ENCODE results near the gene ABCA4.

The ABCA4 gene

GRCh38 chr1:94104127-94104684, 16.7 kb downstream of the ABCA4 start:
- no peak for DNase-seq

DNA sequence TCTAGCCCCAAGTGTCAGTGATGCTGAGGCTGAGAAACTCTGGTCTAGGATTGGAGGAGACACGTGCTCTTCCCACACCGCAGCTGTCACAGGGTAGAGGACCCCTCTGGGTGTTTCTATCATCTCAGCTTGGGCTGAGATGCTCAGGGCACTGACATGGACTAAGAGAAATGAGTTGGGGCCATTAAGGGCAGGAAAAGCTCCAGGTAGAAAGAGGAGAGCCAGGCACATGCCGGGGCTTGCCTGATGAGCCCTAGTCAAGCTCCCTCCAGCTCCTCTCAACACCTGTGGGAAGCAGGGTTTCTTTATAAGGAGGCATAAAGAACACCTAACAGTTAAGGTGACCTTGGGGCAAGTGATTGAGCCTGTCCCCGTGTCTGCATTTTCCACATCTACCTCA, 17.3 kb downstream of the ABCA4 start:
- DNase-seq, result no peak

DNA sequence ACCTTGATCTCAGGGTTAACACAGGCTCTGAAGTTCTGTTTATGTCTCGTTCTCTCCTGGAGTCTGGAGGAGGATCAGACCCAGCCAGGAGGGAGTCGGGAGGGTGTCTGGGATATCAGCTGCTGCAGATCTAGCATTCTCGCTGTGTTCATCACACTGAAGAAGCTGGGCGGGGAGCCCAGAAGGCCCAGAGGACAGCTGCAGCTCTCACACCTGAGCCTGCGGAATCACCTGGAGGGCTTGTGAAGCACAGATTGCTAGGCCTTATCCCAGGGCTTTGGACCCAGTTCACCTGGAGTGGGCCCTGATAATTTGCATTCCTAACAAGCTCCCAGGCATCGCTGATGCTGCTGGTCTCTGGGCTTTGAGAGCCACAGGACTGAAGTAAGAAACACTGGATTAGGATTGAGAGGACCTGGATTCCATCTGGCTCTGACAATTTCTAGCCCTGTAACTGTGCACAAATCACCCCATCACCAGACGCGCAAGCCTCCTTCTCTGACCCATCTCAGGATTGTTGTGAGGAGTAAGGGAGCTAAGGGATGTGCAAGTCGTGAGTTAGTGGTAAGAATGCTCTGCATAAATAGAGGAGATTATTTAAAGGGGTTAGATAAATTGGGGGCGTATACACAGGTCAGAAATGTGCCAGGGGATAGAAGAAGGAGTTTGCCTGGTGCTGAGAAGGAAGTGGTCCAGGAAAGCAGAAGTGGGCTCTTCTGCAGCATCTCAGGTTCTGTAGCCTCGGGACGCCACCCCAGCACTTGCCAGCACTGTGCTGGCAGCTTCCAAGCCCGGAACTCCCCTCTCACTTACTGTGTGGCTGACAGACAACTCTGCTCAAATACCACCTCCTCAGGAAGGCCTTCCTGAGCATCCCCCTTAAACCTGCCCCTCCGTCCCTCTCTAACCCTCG, 19.1 kb downstream of the ABCA4 start:
- no peak for DNase-seq

GRCh38 chr1:94100785-94101612, 19.9 kb downstream of the ABCA4 start:
- no peak for DNase-seq

DNA sequence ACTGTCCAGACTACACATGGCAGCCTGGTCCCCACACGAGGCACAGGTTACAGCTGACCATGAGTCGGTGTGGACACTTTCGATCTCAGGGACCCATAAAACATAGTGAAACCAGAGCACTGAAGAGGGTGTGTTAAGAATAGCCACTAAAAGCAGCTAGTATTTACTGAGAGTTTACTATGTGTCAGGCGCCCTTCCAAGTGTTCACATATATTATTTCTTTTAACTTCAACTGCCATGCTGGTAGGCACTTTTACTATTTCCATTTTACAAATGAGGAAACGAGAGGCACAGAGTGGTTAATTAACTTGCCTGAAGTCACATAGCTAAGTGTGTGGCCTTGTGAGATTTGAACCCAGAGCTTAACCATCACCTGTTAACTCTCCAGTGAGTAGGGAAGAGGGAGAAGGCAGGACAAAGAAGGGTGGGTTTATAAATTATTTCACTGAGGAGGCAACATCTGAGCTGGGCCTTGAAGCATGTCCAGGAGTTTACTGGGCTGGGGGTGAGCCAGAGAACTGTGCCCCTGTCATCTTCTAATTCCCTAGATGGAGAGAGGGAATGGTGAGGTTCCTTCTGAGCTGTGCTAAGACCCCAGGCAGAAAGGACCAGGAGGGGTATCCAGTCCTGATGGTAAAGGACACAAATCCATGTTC, 20.7 kb downstream of the ABCA4 start:
- no peak for DNase-seq

- no peak for DNase-seq
Measured at GRCh38 chr1:94099303-94099702, 21.6 kb downstream of the ABCA4 start.

DNA sequence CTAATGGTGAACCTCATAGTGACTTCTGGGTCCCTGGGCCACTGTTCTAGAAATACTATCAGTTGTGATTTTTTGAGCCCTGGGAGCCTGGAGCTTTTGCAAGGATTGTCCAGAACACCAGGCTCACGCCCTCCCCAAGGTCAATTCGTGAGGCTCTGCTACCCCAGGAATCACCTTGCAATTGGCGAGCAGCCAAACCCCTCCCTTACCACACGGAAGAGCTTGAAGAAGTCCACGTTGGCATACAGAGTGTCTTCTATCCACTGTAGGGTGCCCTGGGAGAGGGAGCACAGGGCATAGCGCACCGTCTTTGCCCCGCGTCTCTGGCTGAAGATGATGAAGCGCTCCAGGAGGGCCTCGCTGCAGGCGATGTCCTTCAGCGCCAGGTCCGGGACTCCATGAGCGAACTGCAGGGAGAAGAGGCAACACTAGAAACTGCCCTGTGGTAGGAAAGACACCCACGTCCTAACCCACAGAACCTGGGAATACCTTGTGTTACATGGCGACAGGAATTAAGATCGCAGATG, 22.3 kb downstream of the ABCA4 start:
- DNase-seq, result no peak

GRCh38 chr1:94096797-94097549, 24.0 kb downstream of the ABCA4 start:
- no peak for DNase-seq

GRCh38 chr1:94095744-94096469, 25.0 kb downstream of the ABCA4 start:
- DNase-seq, result no peak

DNA sequence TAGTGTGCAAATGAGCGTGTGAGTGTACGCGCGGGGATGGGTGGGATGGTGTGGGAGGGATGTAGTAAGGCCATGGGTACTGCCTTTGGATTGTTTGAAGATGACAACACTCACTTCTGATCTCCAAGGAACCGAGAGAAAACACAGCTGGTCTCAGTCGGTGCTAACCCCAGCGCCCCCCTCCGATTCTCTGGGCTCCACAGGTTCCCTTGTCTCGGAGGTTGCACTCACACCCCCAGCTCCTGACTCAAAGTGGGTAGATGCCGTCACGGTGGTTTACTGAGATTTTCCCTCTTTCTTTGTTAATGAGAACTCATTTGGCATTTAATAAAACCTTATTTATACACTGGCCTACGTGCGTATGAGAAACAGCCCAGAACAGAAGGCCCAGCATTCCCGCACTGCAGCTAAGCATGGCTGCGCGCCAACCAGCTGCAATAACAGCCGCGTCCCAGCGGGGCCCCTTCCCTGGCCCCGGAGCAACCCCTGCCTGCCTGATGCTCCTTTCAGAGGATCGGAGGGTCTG, 25.8 kb downstream of the ABCA4 start:
- no peak for DNase-seq

- DNase-seq, result no peak
Measured at GRCh38 chr1:94094469-94095111, 26.4 kb downstream of the ABCA4 start.

GRCh38 chr1:94093996-94094395, 27.0 kb downstream of the ABCA4 start:
- DNase-seq, result no peak

GRCh38 chr1:94093396-94093795, 27.6 kb downstream of the ABCA4 start:
- no peak for DNase-seq

DNA sequence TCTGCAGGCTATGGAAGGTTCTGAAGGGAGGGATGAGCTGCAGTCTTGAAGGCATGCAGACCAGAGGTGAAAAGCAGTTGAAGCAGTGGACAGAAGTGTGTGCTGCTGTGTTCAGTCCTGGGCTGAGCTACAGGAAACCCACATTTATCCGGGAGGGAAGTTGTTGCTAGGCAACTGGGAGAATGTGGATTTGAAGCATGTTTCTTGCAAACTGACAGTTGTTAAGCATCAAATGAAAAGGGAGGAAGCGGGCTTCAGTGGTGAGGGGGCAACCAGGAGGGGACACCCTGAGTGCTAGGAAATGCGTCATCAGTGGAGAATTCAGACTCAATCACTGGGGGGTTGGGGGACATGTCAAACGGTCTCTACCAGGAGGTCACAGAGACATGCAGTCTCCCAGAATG, 28.7 kb downstream of the ABCA4 start:
- no peak for DNase-seq

DNA sequence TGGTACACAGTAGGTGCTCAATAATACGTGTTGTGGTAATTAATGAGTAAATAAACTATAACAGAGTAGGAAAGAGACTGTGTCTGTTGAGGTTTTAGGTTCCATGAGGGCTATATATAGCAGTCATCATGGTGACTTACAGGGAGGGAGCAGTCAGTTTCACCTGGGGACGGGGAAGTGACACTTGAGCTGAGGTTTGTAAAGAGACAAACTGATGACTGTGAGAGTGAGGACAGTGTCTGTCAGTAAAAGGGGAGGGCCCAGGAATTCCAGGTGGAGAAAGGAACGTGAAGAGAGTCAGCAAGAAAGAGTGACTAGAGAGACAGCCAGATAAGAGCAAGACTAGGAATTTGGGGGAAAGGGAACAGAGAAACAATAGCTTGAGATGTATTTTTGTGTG, 30.2 kb downstream of the ABCA4 start:
- DNase-seq, result no peak

GRCh38 chr1:94087193-94087592, 33.8 kb downstream of the ABCA4 start:
- DNase-seq, result no peak

DNA sequence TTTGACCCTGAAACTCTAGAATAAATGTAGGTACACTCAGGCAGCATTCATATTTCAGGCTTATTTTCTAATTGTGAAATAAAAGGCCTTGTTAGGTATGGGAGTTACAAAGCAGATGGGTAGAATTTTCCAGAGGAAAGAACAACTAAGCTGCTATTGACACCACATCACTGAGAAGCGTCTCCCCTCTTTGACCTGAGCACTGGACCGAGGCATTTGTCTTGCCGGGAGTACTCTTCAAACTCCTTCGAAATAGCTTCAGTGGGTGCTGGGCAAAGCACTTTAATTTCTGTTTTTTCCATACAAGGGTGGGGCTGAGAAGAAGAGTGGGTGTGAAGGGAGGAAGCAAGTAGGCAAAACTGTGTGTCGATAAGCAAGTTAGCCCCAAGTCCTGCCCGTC, 36.4 kb downstream of the ABCA4 start:
- no peak for DNase-seq

GRCh38 chr1:94084085-94084484, 36.9 kb downstream of the ABCA4 start:
- DNase-seq, result no peak

DNA sequence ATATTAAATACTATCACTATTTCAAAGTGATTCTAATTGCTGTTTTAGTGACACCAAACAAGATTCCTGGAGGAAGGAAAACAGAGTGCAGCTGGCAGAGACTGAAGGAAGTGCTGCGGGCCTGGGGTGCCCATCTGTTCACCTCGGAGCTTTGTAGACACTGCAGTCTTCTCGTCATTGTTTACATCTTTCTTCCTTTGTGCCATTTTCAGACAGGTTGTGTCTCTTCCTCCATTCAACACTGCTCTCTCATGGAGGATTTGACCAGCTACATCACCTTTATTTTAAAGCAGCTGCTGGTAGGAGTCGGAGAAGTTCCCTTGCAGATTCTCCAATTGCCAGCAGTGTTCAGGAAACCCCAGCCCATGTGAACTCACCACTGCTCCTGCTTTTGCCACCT, 37.3 kb downstream of the ABCA4 start:
- DNase-seq, result no peak

- no peak for DNase-seq
Measured at GRCh38 chr1:94081566-94082344, 39.2 kb downstream of the ABCA4 start.
